ENCODE measurements around the gene JMJD7. TPM values are rescaled to one million over a fixed set of nuclear protein-coding genes. Genes with fewer than 3 reads are reported as not detected.

JMJD7 gene
- total and polyA plus RNA-seq, 12 donors = 4.0 to 20.6 (median 12.7) TPM

- Histone ChIP-seq H3K36me3 (replicated peaks in 1 of 2) (no peaks in the 10 kb centered on the region), H3K4me3 (no peak overlapping the region), H3K27ac (peak overlapping the region in 2 of 5 donors; percentile 26 to 64), H3K9me3 (replicated peaks in 1 of 3) (no peaks in the 10 kb centered on the region), H3K27me3 (no peaks in the 10 kb centered on the region), H3K4me1 (replicated peaks in 1 of 2) (peaks cover 0 to 34% of the 10 kb centered on the region in 2 donors)
- peak in 2 of 7 donors; percentile 42 to 63 for DNase-seq
- 46 to 59% (median 53%) methylated on average over 5 of the region's 5 CpGs for WGBS, 4 donors
- TF ChIP-seq, protein P1, sequence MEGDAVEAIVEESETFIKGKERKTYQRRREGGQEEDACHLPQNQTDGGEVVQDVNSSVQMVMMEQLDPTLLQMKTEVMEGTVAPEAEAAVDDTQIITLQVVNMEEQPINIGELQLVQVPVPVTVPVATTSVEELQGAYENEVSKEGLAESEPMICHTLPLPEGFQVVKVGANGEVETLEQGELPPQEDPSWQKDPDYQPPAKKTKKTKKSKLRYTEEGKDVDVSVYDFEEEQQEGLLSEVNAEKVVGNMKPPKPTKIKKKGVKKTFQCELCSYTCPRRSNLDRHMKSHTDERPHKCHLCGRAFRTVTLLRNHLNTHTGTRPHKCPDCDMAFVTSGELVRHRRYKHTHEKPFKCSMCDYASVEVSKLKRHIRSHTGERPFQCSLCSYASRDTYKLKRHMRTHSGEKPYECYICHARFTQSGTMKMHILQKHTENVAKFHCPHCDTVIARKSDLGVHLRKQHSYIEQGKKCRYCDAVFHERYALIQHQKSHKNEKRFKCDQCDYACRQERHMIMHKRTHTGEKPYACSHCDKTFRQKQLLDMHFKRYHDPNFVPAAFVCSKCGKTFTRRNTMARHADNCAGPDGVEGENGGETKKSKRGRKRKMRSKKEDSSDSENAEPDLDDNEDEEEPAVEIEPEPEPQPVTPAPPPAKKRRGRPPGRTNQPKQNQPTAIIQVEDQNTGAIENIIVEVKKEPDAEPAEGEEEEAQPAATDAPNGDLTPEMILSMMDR (IDR thresholded peaks at IDR 0.05) = no peak
- no peak for TF ChIP-seq POLR2A (IDR thresholded peaks at IDR 0.05)
- intact Hi-C loops (cut with DNase I) = no loop called here
Observed at GRCh38 chr15:41790756-41791546, 36.9 kb upstream of the JMJD7 start.

- Histone ChIP-seq H3K4me3 (no peak overlapping the region), H3K4me1 (replicated peaks in 1 of 2) (peaks cover 0 to 39% of the 10 kb centered on the region in 2 donors), H3K27ac (peak overlapping the region in 2 of 5 donors; percentile 26 to 64), H3K27me3 (no peaks in the 10 kb centered on the region), H3K9me3 (replicated peaks in 1 of 3) (no peaks in the 10 kb centered on the region), H3K36me3 (replicated peaks in 1 of 2) (no peaks in the 10 kb centered on the region)
- intact Hi-C loops (cut with DNase I) = no loop called here
- WGBS, 4 donors = 82 to 93% (median 90%) methylated on average over 4 of the region's 4 CpGs
- no peak for TF ChIP-seq POLR2A (IDR thresholded peaks at IDR 0.05)
- TF ChIP-seq, protein P1 (IDR thresholded peaks at IDR 0.05) = no peak
- no peak for DNase-seq
Observed at GRCh38 chr15:41791547-41791937, 36.4 kb upstream of the JMJD7 start.

DNA sequence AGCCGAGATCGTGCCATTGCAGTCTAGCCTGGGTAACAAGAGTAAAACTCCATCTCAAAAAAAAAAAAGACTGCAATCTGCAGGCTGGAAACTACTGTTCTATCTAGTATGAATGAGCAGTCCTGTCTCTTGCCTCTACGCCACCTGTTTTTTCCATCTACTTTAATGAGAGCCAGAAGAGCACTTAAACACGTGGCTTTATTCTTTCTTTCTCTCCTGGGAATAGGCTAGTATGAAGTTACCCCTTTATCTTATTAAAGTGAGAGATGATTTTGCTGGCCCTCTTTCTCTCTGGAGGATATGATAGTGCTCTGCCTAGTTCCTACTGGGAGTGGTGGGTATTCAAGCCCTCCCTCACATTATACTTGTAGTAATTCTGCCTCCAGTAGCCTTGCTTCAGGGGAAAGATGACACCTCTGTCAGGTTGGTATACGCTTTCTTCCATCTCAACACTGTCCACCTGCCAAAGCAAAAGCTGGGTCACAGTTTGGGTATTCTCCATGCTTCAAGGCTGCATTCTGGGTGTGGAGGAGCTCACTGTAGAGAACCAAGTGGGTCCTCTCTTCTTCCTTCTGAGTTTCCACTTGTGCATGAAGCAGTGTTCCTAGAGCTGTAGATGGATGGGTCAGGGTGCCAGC, 35.8 kb upstream of the JMJD7 start:
- 90 to 94% (median 91%) methylated on average over 5 of the region's 5 CpGs for WGBS, 4 donors
- no peak for DNase-seq
- Histone ChIP-seq H3K4me3 (no peak overlapping the region), H3K27ac (peak overlapping the region in 1 of 5 donors; percentile 26), H3K27me3 (no peaks in the 10 kb centered on the region), H3K4me1 (replicated peaks in 1 of 2) (peaks cover 0 to 45% of the 10 kb centered on the region in 2 donors), H3K9me3 (replicated peaks in 1 of 3) (no peaks in the 10 kb centered on the region), H3K36me3 (replicated peaks in 1 of 2) (no peaks in the 10 kb centered on the region)
- intact Hi-C loops (cut with DNase I) = no loop called here
- TF ChIP-seq POLR2A (IDR thresholded peaks at IDR 0.05) = no peak
- TF ChIP-seq, protein P1 (IDR thresholded peaks at IDR 0.05) = no peak

DNA sequence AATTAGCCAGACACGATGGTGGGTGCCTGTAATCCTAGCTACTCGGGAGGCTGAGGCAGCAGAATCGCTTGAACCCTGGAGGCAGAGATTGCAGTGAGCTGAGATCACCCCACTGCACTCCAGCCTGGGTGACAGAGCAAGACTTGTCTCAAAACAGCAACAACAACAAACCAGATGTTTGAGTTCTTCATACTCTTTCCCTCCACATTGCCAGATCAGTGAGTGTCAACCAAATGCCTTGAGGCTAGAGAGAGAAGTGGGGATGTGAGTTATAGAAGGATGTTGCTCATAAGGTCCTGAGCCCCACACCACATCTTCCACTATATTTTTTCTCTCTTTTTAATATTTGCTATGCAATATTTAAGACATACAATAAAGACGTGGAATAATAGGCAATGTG, 33.8 kb upstream of the JMJD7 start:
- WGBS, 4 donors = 75 to 91% (median 85%) methylated on average over 4 of the region's 4 CpGs
- no peak for DNase-seq
- H3K27me3 ChIP-seq = no peaks in the 10 kb centered on the region
- intact Hi-C loops (cut with DNase I) = no loop called here
- no peaks in the 10 kb centered on the region for H3K36me3 ChIP-seq (replicated peaks in 1 of 2)
- TF ChIP-seq, protein P1 (IDR thresholded peaks at IDR 0.05) = no peak
- no peak for TF ChIP-seq POLR2A (IDR thresholded peaks at IDR 0.05)
- H3K4me3 ChIP-seq = no peak overlapping the region
- no peak overlapping the region for H3K27ac ChIP-seq
- H3K9me3 ChIP-seq (replicated peaks in 1 of 3) = no peaks in the 10 kb centered on the region
- peaks cover 5 to 52% of the 10 kb centered on the region in 2 donors for H3K4me1 ChIP-seq (replicated peaks in 1 of 2)
